ENCODE data around the gene NPM3. TPM values are rescaled to one million over a fixed set of nuclear protein-coding genes. Genes with fewer than 3 reads are reported as not detected.
"Not testable (repeated sequence)": the region's sequence is repeated elsewhere in the genome, so short reads cannot be mapped to it uniquely, and the experiment has no call there.

Gene NPM3
- polyA plus RNA-seq, 4 donors = 2.5 to 49.8 (median 27.7) TPM

GRCh38 chr10:101789686-101790085 is 6.4 kb upstream of the NPM3 start:
- FAIRE-seq = no peak
- H3K4me3 ChIP-seq (ENCODE audit: low read depth in 1 of 3, low read length in 3 of 3) = no peak overlapping the region
- WGBS, 3 donors = 96 to 98% (median 97%) methylated on average over 7 of the region's 7 CpGs
- no peak overlapping the region for H3K27ac ChIP-seq (ENCODE audit: low read depth in 1 of 3, low read length in 2 of 3)
- no peaks in the 10 kb centered on the region for H3K27me3 ChIP-seq (ENCODE audit: control insufficient read depth in 3 of 3, insufficient read depth in 3 of 3, low read length in 3 of 3)
- peaks cover 15 to 47% (median 27%) of the 10 kb centered on the region in 3 donors for H3K36me3 ChIP-seq (ENCODE audit: control insufficient read depth in 3 of 3, insufficient read depth in 2 of 3, low read depth in 1 of 3, low read length in 3 of 3)
- no peak for DNase-seq
- H3K9me3 ChIP-seq (ENCODE audit: control insufficient read depth in 2 of 2, insufficient read depth in 1 of 2, low read depth in 1 of 2, low read length in 1 of 2) = no peaks in the 10 kb centered on the region
- no peaks in the 10 kb centered on the region for H3K4me1 ChIP-seq (ENCODE audit: control insufficient read depth in 3 of 3, insufficient read depth in 2 of 3, low read depth in 1 of 3, low read length in 2 of 3)

GRCh38 chr10:101789231-101789630 is 6.0 kb upstream of the NPM3 start:
- FAIRE-seq; DNase-seq; H3K4me3 ChIP-seq (ENCODE audit: low read depth in 1 of 3, low read length in 3 of 3); H3K27me3 ChIP-seq (ENCODE audit: control insufficient read depth in 3 of 3, insufficient read depth in 3 of 3, low read length in 3 of 3); H3K4me1 ChIP-seq (ENCODE audit: control insufficient read depth in 3 of 3, insufficient read depth in 2 of 3, low read depth in 1 of 3, low read length in 2 of 3); H3K27ac ChIP-seq (ENCODE audit: low read depth in 1 of 3, low read length in 2 of 3); H3K9me3 ChIP-seq (ENCODE audit: control insufficient read depth in 2 of 2, insufficient read depth in 1 of 2, low read depth in 1 of 2, low read length in 1 of 2): not testable (repeated sequence)
- peaks cover 15 to 47% (median 27%) of the 10 kb centered on the region in 3 donors for H3K36me3 ChIP-seq (ENCODE audit: control insufficient read depth in 3 of 3, insufficient read depth in 2 of 3, low read depth in 1 of 3, low read length in 3 of 3)
- 91 to 97% (median 91%) methylated on average over 9 of the region's 9 CpGs for WGBS, 3 donors

GRCh38 chr10:101785801-101786200 is 2.6 kb upstream of the NPM3 start:
- WGBS, 3 donors = 83 to 89% (median 85%) methylated on average over 2 of the region's 2 CpGs
- H3K36me3 ChIP-seq (ENCODE audit: control insufficient read depth in 3 of 3, insufficient read depth in 2 of 3, low read depth in 1 of 3, low read length in 3 of 3) = peaks cover 4 to 30% (median 16%) of the 10 kb centered on the region in 3 donors
- H3K27ac ChIP-seq (ENCODE audit: low read depth in 1 of 3, low read length in 2 of 3) = no peak overlapping the region
- peaks cover 0 to under 1% (median 0%) of the 10 kb centered on the region in 3 donors for H3K27me3 ChIP-seq (ENCODE audit: control insufficient read depth in 3 of 3, insufficient read depth in 3 of 3, low read length in 3 of 3)
- H3K9me3 ChIP-seq (ENCODE audit: control insufficient read depth in 2 of 2, insufficient read depth in 1 of 2, low read depth in 1 of 2, low read length in 1 of 2) = no peaks in the 10 kb centered on the region
- H3K4me1 ChIP-seq (ENCODE audit: control insufficient read depth in 3 of 3, insufficient read depth in 2 of 3, low read depth in 1 of 3, low read length in 2 of 3) = peaks cover 0 to 12% (median 4%) of the 10 kb centered on the region in 3 donors
- FAIRE-seq (no peak), DNase-seq (no peak)
- H3K4me3 ChIP-seq (ENCODE audit: low read depth in 1 of 3, low read length in 3 of 3) = no peak overlapping the region

- Histone ChIP-seq H3K4me3 (ENCODE audit: low read depth in 1 of 3, low read length in 3 of 3) (no peak overlapping the region), H3K4me1 (ENCODE audit: control insufficient read depth in 3 of 3, insufficient read depth in 2 of 3, low read depth in 1 of 3, low read length in 2 of 3) (peaks cover 2 to 23% (median 5%) of the 10 kb centered on the region in 3 donors), H3K36me3 (ENCODE audit: control insufficient read depth in 3 of 3, insufficient read depth in 2 of 3, low read depth in 1 of 3, low read length in 3 of 3) (peaks cover 2 to 23% (median 13%) of the 10 kb centered on the region in 3 donors), H3K9me3 (ENCODE audit: control insufficient read depth in 2 of 2, insufficient read depth in 1 of 2, low read depth in 1 of 2, low read length in 1 of 2) (no peaks in the 10 kb centered on the region), H3K27me3 (ENCODE audit: control insufficient read depth in 3 of 3, insufficient read depth in 3 of 3, low read length in 3 of 3) (peaks cover 0 to 13% (median 0%) of the 10 kb centered on the region in 3 donors), H3K27ac (ENCODE audit: low read depth in 1 of 3, low read length in 2 of 3) (no peak overlapping the region)
- WGBS, 3 donors = 88 to 91% (median 89%) methylated on average over 2 of the region's 2 CpGs
- FAIRE-seq = no peak
- no peak for DNase-seq
Measured at GRCh38 chr10:101784558-101784957, 1.3 kb upstream of the NPM3 start.

- peak overlapping the region in 1 of 3 donors; percentile 21 for H3K27ac ChIP-seq (ENCODE audit: low read depth in 1 of 3, low read length in 2 of 3)
- FAIRE-seq (no peak), DNase-seq (no peak)
- peaks cover 2 to 30% (median 8%) of the 10 kb centered on the region in 3 donors for H3K4me1 ChIP-seq (ENCODE audit: control insufficient read depth in 3 of 3, insufficient read depth in 2 of 3, low read depth in 1 of 3, low read length in 2 of 3)
- H3K4me3 ChIP-seq (ENCODE audit: low read depth in 1 of 3, low read length in 3 of 3) = peak overlapping the region in 2 of 3 donors; percentile 58 to 87
- WGBS, 3 donors = 53 to 64% (median 63%) methylated on average over 10 of the region's 10 CpGs
- no peaks in the 10 kb centered on the region for H3K9me3 ChIP-seq (ENCODE audit: control insufficient read depth in 2 of 2, insufficient read depth in 1 of 2, low read depth in 1 of 2, low read length in 1 of 2)
- H3K27me3 ChIP-seq (ENCODE audit: control insufficient read depth in 3 of 3, insufficient read depth in 3 of 3, low read length in 3 of 3) = peaks cover 0 to 21% (median 0%) of the 10 kb centered on the region in 3 donors
- H3K36me3 ChIP-seq (ENCODE audit: control insufficient read depth in 3 of 3, insufficient read depth in 2 of 3, low read depth in 1 of 3, low read length in 3 of 3) = peaks cover 0 to 17% (median 13%) of the 10 kb centered on the region in 3 donors
Measured at GRCh38 chr10:101783736-101784118, 481 bp upstream of the NPM3 start.

- WGBS, 3 donors = 58 to 62% (median 58%) methylated on average over 17 of the region's 17 CpGs
- H3K4me3 ChIP-seq (ENCODE audit: low read depth in 1 of 3, low read length in 3 of 3) = peak overlapping the region in 2 of 3 donors; percentile 58 to 87
- peaks cover 2 to 40% (median 8%) of the 10 kb centered on the region in 3 donors for H3K4me1 ChIP-seq (ENCODE audit: control insufficient read depth in 3 of 3, insufficient read depth in 2 of 3, low read depth in 1 of 3, low read length in 2 of 3)
- peaks cover 0 to 10% (median 5%) of the 10 kb centered on the region in 3 donors for H3K36me3 ChIP-seq (ENCODE audit: control insufficient read depth in 3 of 3, insufficient read depth in 2 of 3, low read depth in 1 of 3, low read length in 3 of 3)
- FAIRE-seq (no peak), DNase-seq (no peak)
- H3K27me3 ChIP-seq (ENCODE audit: control insufficient read depth in 3 of 3, insufficient read depth in 3 of 3, low read length in 3 of 3) = peaks cover 4 to 36% (median 9%) of the 10 kb centered on the region in 3 donors
- no peaks in the 10 kb centered on the region for H3K9me3 ChIP-seq (ENCODE audit: control insufficient read depth in 2 of 2, insufficient read depth in 1 of 2, low read depth in 1 of 2, low read length in 1 of 2)
- H3K27ac ChIP-seq (ENCODE audit: low read depth in 1 of 3, low read length in 2 of 3) = no peak overlapping the region
Measured at GRCh38 chr10:101781984-101782810, 1.0 kb downstream of the NPM3 start.

- H3K27me3 ChIP-seq (ENCODE audit: control insufficient read depth in 3 of 3, insufficient read depth in 3 of 3, low read length in 3 of 3) = peaks cover 7 to 42% (median 15%) of the 10 kb centered on the region in 3 donors
- 82 to 91% (median 89%) methylated on average over 7 of the region's 7 CpGs for WGBS, 3 donors
- H3K4me3 ChIP-seq (ENCODE audit: low read depth in 1 of 3, low read length in 3 of 3) = no peak overlapping the region
- peaks cover 0 to 10% (median 1%) of the 10 kb centered on the region in 3 donors for H3K36me3 ChIP-seq (ENCODE audit: control insufficient read depth in 3 of 3, insufficient read depth in 2 of 3, low read depth in 1 of 3, low read length in 3 of 3)
- H3K9me3 ChIP-seq (ENCODE audit: control insufficient read depth in 2 of 2, insufficient read depth in 1 of 2, low read depth in 1 of 2, low read length in 1 of 2) = no peaks in the 10 kb centered on the region
- no peak overlapping the region for H3K27ac ChIP-seq (ENCODE audit: low read depth in 1 of 3, low read length in 2 of 3)
- peaks cover 2 to 40% (median 8%) of the 10 kb centered on the region in 3 donors for H3K4me1 ChIP-seq (ENCODE audit: control insufficient read depth in 3 of 3, insufficient read depth in 2 of 3, low read depth in 1 of 3, low read length in 2 of 3)
- DNase-seq = no peak
- FAIRE-seq = no peak
Measured at GRCh38 chr10:101781655-101781983, 1.6 kb downstream of the NPM3 start.

GRCh38 chr10:101780818-101781654 is 2.2 kb downstream of the NPM3 start:
- DNase-seq (peak; percentile 65 to 75), FAIRE-seq (no peak)
- Histone ChIP-seq H3K4me1 (ENCODE audit: control insufficient read depth in 3 of 3, insufficient read depth in 2 of 3, low read depth in 1 of 3, low read length in 2 of 3) (peaks cover 2 to 40% (median 8%) of the 10 kb centered on the region in 3 donors), H3K4me3 (ENCODE audit: low read depth in 1 of 3, low read length in 3 of 3) (no peak overlapping the region), H3K27ac (ENCODE audit: low read depth in 1 of 3, low read length in 2 of 3) (no peak overlapping the region), H3K9me3 (ENCODE audit: control insufficient read depth in 2 of 2, insufficient read depth in 1 of 2, low read depth in 1 of 2, low read length in 1 of 2) (no peaks in the 10 kb centered on the region), H3K36me3 (ENCODE audit: control insufficient read depth in 3 of 3, insufficient read depth in 2 of 3, low read depth in 1 of 3, low read length in 3 of 3) (peaks cover 0 to 7% (median 0%) of the 10 kb centered on the region in 3 donors), H3K27me3 (ENCODE audit: control insufficient read depth in 3 of 3, insufficient read depth in 3 of 3, low read length in 3 of 3) (peaks cover 7 to 45% (median 18%) of the 10 kb centered on the region in 3 donors)
- 42 to 53% (median 46%) methylated on average over 14 of the region's 14 CpGs for WGBS, 3 donors

Measured in small intestine (tissue), 7 donors.